Stimulated activated CD8-positive, alpha-beta memory T cell treated with anti-CD3 and anti-CD28 coated beads, Interleukin-15, amount 100 ng/mL, for 24 hours (primary cell): ENCODE measurements around the gene SERGEF.

Experiments used
- DNase-seq: peaks from one replicate; pipeline ENCODE4 v3.0.0-alpha.2; 2020; ENCODE audit warnings: low read depth

Gene SERGEF

DNA sequence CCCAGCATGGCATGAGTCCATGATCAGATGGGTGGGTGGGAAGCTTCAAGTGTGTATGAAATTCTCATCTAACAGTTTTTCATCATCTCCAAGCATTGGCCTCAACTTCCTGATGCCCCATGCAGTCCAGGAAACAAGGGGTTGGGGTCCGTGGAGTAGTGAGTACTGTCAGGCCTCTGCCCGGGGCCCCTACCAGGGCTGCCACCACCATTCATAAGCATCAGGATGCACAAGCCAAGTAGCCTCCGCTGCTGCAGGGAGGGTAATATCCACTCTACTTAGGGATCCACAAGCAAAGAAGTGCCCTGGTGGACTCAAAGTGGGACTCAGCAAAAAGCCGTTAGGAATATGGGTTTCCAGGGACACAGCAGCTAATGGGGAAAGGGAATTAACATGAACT lies 229.0 kb downstream of the SERGEF start:
- no peak for DNase-seq

DNA sequence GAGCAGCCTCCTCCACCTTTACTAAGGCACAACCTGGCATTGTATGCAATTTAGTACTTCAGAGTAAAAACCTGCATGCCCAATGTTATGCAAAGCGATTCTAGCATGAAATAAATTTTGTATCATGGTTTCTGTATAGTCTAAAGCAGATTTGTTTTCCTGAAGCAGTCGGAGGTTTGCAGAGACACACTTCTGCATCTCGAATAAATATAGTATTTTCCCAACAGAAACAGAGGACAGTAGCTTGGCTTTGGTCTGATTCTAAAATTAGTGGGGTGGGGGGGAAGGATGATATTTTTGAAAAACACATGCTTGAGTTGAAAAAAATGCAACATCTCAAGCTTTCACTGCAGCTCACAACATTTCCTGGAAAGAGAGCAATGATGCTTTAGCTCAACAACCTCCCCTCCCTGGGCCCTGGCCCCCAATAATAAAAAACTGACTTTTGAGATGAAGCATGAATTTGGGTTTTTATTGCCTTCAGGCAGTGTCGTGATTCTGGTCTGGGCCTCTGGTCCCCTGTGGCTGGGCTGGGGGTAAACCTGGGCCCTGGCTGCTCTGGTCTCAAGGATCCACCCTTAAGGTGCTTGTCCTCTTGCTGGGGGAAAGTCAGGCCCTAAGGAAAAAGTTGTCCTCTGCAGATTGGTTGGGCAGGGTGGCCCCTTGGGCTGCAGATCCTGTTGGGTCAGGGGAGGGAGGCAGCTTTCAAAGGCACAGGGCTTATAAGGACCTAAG lies 230.1 kb downstream of the SERGEF start:
- DNase-seq, result no peak

DNA sequence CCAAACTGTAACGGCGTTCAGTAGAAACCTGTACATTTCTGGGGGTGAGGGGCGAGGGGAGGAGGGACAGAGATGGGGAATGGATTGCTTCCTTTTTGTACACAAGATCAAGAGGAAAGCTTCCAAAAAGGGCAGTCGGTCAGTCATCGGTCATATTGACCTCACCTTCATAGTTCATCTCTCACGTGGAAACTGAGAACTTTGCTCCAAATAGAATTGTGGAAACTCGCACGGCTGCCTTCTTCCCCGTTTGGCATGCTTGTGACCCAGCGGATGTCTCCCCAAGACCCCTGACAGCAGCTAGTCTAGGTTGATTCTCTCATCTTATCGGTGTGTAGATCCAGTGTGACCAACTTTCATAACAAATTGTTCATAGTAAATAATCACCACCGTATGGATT lies 230.7 kb downstream of the SERGEF start:
- DNase-seq, result no peak

DNA sequence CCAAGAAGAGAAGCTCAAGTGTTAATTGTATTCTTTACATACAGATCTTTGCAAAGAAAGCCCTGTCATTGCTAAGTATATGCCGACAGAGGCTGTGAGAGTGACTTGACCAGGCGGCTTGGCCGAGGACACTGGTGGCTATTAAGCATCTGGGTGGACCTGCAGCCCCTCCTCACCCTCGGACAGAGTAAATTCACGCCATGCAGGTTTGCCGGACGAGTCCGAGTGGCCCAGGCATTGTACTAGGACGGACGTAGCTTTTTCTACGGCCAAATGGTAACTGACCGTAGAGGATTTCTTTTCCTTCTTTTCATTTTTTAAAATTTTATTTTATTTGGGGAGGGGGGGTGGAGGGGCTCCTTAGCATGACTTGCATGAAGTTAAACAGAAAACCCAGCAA lies 231.2 kb downstream of the SERGEF start:
- no peak for DNase-seq

DNA sequence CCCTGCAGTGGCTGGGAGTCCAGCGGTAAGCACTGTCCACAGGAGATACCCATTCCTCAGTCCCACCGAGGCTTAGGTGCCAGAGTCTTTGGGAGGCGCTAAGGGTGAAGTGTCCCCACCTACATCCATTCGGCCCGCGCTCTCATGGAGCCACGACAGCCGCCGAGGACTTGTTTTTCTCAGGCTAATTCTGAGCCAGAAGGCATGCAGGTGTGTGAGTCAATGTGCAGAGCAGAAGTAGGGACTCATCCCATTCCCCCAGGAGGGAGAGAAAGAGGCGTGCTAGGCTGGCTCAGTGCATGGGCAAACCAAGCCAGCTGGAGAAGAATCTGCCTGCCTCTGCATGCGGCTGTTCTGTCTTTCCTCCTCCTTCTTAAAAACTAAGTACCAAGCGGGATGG lies 231.6 kb downstream of the SERGEF start:
- no peak for DNase-seq

DNA sequence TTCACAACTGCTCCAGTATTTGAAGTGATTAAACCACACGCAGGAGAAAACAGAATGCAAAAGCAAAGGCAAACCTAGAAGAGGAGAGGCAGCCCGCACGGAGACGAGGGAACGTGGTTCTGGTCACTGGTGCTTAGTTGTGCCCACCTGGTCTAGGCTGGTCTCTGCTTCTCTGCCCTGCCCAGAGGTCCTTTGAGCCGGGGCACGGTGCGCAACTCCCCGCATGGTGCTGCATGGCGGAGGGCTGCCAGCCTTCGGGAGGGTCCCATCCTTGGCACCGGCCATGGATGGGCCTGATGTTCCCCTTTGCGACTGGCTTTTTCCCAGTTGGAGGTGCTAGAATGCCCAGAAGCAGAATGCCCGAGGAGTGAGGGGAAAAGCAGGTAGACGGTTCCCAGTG lies 232.2 kb downstream of the SERGEF start:
- no peak for DNase-seq

DNA sequence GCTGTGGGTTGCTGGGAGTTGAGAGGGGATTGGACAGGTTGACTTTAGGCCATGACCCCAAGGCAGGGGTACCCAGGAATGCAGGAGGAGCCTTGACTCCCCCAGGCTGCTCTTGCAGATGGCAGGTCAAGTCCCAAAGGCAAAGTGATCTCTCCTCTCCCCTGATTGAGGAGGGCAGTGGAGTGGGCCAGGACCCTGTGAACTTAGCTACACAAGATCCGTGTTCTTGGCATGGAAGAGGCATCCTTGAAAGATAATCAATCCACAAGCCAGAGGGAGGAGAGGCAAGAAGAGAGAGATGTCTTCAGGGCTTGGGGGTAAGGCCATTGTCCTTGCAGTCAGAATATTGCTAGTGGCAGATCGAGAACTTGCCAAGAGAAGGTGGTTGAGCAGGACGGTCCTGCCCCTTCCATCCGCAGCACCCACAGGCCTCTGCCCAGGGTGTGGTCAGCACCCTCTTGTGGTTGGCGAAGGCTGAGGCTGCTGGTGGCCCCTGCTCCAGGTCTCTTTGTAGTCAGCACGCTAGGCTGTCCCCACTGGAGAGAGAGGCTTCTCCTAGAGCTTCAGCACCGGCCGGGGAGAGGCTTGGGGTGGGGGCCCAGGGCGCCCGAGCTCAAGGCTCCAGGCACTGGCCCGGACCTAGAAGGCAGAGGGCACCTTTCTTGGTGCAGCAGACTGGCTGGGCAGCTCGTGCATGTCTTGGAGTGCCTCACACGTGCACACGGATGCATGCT lies 232.8 kb downstream of the SERGEF start:
- no peak for DNase-seq

DNA sequence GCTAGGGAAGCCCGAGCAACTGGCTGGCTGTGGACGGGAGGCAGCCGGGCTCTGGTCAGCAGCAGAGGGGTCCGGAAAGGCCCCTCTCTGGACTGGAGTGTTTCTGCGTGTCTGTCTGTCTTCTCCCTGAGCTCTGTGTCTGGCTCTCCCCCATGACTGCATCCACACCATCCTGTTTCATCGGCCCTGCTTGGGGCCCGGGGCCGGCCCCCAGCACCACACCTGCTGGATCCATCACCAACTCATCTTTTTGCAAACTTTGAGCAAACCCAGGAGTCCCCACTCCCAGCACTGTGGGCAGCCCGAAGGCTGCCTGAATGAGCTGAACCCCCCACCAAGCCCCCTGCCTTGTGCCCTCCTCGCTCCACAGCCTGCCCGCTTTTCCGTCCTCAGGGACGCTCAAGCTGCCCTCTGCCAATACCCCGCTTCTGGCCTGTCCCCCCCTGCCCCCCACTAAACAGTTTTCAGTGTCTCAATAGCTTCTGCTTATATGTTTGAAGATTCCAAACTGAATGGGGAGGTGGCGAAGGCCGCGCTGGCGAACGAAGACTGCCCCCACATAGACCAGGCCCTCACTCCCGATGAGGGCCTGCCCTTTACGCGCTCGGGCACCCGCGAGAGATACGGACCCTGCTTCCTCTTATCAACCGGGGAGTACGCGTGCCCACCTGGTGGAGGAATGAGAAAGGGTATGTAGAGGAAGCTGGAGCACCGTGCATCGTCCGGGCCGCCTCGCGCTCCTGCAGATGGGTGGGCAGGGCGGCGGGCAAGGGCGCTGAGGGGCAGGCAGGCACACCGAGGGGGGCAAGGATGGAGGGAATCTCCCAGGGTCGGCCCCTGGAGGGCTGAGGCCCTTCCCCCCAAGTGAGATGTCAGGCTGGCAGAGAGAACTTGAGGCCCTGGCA lies 233.6 kb downstream of the SERGEF start:
- DNase-seq, result no peak

DNA sequence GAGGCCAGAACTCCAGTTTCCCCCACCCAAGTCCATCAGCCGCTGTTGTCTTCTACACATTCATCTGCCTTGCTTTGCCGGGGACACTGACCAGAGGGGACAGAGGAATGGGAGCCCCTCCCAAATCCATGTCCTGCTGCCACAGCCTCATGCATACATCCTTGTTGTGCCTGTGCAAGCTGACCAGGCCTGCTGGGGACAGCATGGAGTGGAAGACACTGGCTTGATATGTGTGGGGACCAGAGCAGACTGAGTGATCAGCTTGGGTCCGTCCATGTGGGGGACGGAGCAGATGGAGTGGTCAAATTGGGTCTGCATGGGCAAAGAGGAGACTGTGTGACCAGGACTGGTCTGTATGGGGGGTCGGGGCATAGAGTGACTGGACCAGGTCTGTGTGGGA lies 234.5 kb downstream of the SERGEF start:
- DNase-seq, result no peak

DNA sequence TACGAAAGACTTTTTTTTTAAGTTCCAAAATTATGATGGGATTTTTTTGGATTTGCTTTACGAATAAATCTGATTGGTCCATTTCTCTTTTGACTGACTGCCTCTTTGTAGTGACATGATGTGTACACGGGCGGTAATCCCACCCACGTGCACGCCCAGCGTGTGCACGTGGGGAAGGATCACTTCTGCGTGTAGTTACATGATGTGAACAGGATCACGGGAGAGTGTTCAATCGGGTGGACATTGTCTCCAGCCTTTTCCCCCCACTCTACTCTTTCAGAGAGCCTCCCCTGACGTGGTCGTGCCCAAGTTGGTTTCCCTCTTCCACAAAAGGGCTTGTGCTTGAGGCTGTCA lies 235.1 kb downstream of the SERGEF start:
- DNase-seq, result no peak

DNA sequence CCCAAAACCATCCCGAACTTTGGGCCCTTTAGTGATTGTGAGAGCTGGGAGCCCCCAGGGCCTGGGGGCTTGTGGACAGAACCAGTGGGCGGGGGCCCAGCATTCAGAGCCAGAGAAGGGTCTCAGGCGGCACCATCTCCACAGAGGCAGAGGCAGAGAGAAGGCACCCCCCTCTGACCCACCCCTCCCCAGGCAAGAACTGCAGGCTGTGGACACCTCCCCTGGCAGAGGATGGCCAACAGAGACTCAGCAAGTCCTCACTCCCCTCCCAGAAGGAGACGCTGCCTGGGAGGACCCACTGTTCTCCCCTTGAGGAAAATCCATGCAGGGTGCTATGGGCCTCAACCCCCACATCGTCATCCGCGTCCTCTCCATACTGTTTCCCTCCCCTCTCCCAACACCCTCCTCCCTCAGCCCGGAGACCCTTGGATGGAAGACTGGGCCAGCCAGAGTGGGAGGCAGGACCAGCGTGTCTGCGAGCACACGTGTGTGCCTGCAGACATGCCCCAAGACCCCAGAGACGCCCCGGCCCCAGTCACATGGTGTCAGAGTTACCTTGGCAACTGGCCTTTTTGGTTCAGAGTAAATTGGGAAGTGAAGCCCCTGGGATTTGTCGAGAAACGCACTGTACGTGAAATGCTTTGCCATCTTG lies 235.6 kb downstream of the SERGEF start:
- DNase-seq, result no peak

DNA sequence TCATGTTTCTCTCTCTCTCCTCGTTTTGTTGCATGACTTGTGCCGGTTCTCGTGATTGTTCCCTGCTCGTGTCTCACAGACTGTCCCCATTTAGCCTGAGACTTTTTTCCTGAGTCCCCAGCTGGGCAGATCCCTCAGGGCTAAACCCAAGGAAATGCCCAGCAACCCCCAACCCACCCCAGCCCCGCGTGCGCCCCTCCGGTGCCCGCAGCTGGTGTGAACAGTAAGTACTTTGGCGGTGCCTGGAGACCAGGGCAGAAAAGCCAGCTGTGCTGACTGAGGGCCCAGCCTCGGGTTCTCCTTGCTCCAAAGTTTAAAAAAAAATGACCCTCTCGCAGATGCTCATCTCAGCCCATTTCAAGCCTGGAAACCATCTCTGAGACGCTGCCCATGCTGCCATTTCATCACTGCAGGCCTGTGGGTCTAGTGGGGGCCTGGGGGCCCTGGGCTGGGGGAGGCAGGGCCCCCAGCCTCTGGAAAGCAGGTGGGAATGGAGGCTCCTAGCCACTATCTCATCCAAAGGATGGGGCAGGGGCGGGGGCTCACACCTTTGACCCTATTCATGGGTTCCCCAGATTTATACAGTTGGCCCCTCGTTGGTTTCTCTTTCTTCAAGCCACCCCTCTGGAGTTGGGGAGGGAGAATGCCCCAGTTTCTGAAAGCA lies 236.5 kb downstream of the SERGEF start:
- no peak for DNase-seq

DNA sequence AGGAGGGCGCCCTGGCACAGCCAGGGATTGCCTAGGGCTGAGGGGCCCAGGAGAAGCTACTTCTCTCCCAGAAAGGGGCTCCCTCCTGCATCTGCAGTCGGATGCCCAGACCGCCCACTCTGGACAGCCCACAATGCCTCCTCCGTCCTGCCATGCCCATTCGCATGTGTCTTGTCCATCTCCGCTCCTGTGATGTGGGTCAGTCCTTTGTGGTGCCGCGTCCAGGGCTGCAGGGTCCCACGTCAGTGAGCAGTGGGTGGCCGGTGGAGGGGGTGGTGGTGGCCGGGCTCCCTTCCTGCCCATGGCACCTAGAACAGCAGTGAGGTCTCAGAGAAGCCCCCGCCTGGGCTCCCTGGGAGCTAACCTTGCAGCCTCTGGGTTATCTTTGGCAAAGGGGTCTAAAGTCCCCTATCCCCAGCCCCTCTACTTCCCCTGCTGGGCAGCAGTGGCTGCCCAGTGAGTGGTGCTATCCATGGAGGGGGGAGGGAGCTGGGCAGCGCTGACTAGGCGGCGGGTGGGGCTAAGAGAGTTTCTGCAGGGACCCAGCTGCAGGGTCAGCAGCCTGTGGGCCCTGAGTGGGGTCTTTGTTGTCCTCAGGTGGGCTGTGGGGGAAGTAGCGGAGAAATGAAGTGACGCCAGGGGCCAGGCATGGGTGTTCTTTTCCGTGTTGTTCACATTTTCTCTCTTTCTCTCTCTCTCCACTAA lies 237.2 kb downstream of the SERGEF start:
- DNase-seq, result no peak

DNA sequence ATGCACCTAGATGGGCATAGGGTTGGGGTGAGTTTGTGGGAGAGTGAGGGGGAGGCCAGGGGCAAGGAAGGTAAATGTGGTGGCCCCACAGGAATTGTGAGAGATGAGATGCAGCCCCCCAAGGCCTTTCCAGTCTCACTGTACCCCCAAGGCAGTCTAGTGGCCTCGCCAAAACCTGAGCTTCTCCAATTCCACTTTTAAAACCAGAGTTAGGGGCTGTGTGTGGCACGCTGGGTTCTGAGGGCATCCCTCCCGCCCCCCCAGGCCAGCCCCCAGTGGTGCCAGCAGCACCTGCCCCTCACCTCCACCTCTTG lies 237.9 kb downstream of the SERGEF start:
- DNase-seq, result no peak

DNA sequence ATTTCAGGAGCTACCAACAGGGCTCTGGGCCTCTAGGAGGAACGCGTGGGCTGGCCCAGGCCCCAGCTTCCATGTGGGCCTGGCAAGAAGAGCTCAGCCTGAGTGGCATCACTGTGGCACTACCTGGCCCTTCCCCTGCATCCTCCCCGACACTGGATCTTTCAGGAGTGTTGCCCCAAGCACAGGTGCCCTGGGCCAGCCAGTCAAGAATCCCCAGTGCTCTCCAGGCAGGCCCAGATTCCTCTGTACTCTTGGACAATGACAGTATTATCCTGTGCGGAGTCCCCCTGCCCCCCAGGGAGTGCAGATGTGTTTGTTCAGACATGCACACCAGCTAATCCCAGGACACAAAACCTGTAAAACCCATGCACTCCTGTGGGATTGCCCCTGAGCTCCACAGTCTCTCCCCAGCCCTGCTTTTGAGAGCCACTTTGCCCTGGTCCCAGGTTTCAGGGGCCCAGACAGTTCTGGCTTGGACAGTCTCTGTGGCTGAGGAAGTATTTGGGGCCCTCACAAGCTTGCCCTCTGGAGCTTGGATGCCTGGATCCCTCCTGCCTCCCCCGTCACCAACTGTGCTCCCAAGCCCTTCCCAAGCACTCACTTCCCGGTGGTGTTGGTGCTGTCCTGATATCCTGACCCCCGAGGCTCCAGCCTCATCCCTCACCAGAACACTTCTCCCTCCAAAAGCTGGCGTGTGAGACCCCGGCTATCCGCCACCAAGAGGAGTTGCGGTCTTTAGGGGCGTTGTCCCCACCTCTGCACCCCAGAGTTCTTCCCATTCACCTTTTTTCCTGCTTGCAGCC lies 238.4 kb downstream of the SERGEF start:
- no peak for DNase-seq

DNA sequence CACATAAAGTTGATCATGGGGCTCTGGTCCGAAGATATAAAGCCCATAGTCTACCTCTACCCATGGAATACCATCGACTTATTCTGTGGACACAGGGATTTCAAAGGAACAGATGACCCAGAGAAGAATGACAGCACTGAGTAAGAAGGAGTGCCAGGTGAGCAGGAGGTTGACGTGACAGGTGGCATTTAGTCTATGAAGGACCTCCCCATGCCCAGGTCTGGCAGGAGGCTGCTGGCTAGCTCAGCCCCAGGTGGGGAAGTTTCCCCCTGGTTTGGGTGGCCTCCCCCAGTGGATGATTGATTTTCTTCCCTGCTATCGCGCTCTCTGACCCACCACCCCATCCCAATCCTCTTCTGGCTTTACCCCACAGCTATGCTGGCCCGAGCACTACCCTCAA lies 239.2 kb downstream of the SERGEF start:
- DNase-seq, result no peak

DNA sequence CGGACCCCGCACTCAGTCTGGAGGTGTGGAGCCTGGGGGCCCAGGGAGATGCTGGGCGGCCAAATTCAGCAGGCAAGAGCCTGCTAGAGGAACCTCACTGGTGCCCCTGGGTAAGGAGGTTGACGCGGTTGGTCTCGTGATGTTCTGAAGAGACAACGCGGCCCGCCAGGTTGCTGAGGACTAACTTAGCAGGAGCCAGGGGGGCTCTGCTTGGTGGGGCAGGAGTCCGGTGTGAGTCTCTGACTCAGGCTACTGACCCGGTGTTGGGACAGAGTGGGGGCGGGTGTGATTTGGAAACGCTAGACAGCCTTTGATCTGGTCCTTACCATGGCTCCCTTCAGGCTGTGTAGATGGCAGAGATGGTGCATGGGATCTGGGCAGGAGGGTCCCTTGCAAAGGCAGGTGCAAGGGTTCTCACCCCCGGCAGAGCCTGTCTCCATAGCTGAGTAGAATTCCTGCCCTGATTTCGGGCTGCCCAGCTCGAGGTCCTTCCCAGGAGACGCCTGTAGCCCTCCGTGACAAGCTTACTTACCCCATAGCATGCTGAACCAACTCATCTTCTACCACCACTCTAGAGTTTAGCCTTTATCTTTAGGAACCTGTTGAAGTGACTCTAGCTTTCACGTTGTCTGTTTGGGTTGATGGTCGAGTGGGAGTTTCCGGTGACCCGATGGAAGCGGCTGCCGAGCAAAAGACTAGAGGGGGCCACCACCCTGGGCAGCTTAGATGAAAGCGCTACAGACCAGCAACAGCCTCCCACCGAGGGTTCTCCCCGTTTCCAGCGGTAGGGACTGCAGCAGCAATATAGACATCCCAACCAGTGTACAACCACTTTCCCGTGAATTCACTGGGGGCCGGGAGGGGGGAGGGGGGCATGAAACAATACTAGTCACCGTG lies 239.9 kb downstream of the SERGEF start:
- no peak for DNase-seq

DNA sequence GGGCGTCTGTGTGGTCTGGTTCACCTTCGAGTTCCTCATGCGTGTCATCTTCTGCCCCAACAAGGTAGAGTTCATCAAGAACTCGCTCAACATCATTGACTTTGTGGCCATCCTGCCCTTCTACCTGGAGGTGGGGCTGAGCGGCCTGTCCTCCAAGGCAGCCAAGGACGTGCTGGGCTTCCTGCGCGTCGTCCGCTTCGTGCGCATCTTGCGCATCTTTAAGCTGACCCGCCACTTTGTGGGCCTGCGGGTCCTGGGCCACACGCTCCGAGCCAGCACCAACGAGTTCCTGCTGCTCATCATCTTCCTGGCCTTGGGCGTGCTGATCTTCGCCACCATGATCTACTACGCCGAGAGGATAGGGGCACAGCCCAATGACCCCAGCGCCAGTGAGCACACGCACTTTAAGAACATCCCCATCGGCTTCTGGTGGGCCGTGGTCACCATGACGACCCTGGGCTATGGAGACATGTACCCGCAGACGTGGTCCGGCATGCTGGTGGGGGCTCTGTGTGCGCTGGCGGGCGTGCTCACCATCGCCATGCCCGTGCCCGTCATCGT lies 240.9 kb downstream of the SERGEF start:
- no peak for DNase-seq

DNA sequence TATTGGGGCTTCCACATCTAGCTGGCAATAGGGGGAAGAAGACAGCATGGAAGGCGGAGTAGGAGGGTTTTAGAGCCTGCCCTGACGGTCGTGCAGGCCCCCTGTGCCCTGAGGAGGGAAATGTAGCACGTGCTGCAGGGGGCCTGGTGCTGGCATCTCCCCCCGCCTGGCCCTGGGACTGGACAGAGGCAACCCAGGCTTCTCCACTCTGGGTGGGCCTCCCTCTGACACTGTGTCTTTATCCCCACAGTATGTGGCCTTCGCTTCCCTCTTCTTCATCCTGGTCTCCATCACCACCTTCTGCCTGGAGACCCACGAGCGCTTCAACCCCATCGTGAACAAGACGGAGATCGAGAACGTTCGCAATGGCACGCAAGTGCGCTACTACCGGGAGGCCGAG lies 241.4 kb downstream of the SERGEF start:
- DNase-seq, result no peak
